ENCODE measurements around the gene PTPA.

GRCh38 chr9:129160712-129161533 lies 49.7 kb downstream of the PTPA start:
- TF ChIP-seq ZNF585B (tag by site-specific recombination; IDR thresholded peaks at IDR 0.05) (no peak), ZSCAN4 (tag by site-specific recombination; IDR thresholded peaks at IDR 0.05) (no peak)
- TF ChIP-seq, protein P1, sequence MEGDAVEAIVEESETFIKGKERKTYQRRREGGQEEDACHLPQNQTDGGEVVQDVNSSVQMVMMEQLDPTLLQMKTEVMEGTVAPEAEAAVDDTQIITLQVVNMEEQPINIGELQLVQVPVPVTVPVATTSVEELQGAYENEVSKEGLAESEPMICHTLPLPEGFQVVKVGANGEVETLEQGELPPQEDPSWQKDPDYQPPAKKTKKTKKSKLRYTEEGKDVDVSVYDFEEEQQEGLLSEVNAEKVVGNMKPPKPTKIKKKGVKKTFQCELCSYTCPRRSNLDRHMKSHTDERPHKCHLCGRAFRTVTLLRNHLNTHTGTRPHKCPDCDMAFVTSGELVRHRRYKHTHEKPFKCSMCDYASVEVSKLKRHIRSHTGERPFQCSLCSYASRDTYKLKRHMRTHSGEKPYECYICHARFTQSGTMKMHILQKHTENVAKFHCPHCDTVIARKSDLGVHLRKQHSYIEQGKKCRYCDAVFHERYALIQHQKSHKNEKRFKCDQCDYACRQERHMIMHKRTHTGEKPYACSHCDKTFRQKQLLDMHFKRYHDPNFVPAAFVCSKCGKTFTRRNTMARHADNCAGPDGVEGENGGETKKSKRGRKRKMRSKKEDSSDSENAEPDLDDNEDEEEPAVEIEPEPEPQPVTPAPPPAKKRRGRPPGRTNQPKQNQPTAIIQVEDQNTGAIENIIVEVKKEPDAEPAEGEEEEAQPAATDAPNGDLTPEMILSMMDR (tag by site-specific recombination; IDR thresholded peaks at IDR 0.05) = no peak
- TF ChIP-seq, protein P2, sequence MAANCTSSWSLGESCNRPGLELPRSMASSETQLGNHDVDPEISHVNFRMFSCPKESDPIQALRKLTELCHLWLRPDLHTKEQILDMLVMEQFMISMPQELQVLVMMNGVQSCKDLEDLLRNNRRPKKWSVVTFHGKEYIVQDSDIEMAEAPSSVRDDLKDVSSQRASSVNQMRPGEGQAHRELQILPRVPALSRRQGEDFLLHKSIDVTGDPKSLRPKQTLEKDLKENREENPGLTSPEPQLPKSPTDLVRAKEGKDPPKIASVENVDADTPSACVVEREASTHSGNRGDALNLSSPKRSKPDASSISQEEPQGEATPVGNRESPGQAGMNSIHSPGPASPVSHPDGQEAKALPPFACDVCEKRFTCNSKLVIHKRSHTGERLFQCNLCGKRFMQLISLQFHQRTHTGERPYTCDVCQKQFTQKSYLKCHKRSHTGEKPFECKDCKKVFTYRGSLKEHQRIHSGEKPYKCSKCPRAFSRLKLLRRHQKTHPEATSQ (tag by site-specific recombination; IDR thresholded peaks at IDR 0.05) = no peak

Measured in HEK293 (cell line).